Measurements from ENCODE around the gene FAM53B.

The FAM53B gene

DNA sequence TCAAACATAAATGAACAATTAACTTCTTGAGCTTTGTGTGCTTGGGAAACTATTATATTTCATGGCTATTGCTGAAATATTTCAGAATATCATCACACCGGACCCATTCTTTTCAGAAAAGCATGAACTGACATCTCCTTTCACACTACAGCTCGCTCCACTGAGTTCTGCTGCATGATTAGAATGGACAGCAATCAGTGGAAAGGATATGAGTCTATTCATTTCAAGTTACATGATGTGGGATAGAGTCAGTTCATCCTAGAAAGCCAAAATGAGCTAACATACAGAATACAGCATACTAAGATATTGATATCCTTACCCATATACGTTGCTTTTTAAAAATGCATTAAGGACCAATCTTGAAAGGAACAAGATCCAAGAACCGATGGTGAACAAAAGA, 1.1 kb upstream of the FAM53B start:
- no peak for TF ChIP-seq POLR2AphosphoS5 (IDR thresholded peaks at IDR 0.05; ENCODE audit: low read depth, low read length)
- no peak for TF ChIP-seq POU2F2 (IDR thresholded peaks at IDR 0.05; ENCODE audit: low read depth, low read length)
- TF ChIP-seq SPI1 (IDR thresholded peaks at IDR 0.05; ENCODE audit: low read depth, low read length) = no peak
- TF ChIP-seq TAF1 (IDR thresholded peaks at IDR 0.05; ENCODE audit: low read depth, low read length) = no peak
- no peak for TF ChIP-seq PAX5 (IDR thresholded peaks at IDR 0.05; ENCODE audit: insufficient read depth, low read length, severe bottlenecking)
- TF ChIP-seq POLR2A (IDR thresholded peaks at IDR 0.05; ENCODE audit: low read depth, low read length) = no peak
- FAIRE-seq = peak; percentile 65
- DNase-seq (ENCODE audit: insufficient read length, low spot score) = no peak

DNA sequence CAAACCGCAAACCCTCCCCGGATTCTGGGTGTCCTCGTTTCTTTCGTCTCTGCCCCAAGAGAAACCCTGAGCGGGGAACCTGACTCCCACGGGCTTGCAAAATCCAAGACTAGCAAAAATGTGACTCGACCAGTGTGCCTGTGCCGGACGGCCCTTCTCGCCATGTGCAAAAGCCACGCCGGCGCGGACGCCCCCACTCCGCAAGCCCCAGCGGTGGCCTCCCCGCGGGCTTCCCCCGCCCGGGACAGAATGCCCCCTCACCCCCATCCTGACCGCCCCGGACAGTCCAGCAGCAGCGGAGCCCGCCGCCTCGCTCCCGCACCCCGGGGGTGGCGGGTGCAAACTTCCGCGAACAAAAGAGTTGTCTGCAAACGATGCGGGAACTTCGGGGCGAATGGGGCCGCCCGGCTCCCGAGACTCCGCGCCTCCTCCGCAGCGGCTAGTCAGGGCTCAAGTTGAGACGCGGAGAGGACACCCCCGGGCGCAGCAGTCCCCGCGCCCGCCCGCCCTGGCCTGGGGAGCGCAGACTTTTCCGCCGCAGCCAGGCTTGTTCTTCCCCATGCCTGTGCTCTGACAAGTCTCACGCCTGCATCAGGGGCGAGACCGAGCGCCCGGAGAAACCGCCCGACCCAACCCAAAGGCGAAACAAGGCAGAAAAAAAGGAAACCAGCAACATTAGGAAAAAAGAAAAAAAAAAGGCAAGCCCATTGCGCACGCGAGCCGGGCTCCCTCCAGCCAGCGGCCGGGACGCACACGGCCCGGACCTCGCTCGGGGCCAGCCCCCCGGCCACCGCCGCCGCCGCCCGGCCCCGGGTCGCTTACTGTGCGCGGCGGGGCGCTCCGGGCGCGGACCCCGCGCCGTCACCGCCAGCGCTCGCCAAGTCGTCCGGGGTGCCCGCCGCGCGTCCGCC, 732 bp downstream of the FAM53B start:
- DNase-seq (ENCODE audit: insufficient read length, low spot score) = no peak
- FAIRE-seq = no peak
- TF ChIP-seq POU2F2 (IDR thresholded peaks at IDR 0.05; ENCODE audit: low read depth, low read length) (no peak), TAF1 (IDR thresholded peaks at IDR 0.05; ENCODE audit: low read depth, low read length) (no peak), POLR2AphosphoS5 (IDR thresholded peaks at IDR 0.05; ENCODE audit: low read depth, low read length) (no peak), POLR2A (IDR thresholded peaks at IDR 0.05; ENCODE audit: low read depth, low read length) (no peak), SPI1 (IDR thresholded peaks at IDR 0.05; ENCODE audit: low read depth, low read length) (no peak), PAX5 (IDR thresholded peaks at IDR 0.05; ENCODE audit: insufficient read depth, low read length, severe bottlenecking) (no peak)

DNA sequence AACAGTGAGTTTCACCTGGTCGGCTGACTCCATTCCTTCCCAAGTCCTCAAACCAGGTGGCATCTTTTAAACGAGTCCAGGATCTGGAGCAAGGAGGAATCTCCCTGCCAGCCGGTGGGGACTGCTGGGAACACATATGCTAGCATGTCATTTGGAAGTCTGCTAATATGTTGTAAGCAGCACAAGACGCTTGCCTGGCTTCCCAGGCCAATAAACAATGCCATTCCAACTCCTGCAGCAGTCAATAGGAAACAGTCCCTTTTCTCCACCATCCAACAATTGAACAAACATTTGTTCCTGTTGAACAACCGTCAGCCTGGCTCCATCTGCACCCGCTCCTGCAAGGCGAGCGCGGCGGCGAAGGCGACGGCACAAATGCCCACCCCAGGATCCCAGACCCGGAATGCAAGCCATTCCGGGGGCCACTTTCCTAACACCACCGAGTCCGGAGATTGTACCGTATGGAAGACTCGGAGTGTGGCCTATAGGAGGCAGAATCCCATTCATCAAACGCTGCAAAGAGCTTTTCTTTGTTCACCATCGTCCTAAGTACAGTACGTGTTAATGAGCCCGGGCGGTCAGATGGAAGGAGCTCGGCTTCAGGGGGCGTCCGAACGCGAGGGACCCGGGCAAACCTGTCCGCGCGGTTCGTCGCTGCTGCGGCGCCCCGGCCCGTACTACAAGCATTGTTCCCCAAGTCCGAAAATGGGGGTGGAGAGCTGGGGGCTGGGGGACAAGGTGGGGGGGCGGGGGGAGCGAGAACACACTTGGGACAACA, 1.6 kb downstream of the FAM53B start:
- peak; percentile 52 for FAIRE-seq
- no peak for DNase-seq (ENCODE audit: insufficient read length, low spot score)
- TF ChIP-seq POU2F2 (IDR thresholded peaks at IDR 0.05; ENCODE audit: low read depth, low read length) (no peak), SPI1 (IDR thresholded peaks at IDR 0.05; ENCODE audit: low read depth, low read length) (no peak), POLR2AphosphoS5 (IDR thresholded peaks at IDR 0.05; ENCODE audit: low read depth, low read length) (no peak)

DNA sequence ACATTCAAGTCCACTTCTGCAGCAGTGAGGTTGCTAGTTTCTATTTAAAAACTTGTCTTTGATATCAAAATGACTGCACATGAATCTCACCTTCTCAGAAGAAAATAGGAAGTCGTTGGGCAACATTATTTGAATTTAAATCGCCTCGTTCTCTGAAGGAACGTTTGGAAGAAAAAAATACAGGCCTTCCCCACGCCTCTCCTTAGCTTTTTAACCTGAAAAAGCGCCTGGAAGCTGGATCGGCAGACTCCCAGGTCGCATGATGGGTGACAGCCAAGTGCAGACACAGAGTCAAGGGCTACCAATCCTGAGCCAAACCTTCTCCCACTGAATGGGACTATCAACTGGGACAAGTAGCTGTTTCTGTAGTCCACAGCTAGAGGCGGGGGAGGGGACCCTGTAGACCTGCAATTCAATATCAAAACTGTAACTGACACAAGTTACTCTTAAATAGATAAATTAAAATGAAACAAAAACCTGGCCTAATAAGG, 2.2 kb downstream of the FAM53B start:
- no peak for FAIRE-seq
- 0 out of 2 replicates have a peak, but pooled peaks have one; percentile 10 for TF ChIP-seq SPI1 (IDR thresholded peaks at IDR 0.05; ENCODE audit: low read depth, low read length)
- TF ChIP-seq POU2F2 (IDR thresholded peaks at IDR 0.05; ENCODE audit: low read depth, low read length) = no peak
- DNase-seq (ENCODE audit: insufficient read length, low spot score) = no peak

DNA sequence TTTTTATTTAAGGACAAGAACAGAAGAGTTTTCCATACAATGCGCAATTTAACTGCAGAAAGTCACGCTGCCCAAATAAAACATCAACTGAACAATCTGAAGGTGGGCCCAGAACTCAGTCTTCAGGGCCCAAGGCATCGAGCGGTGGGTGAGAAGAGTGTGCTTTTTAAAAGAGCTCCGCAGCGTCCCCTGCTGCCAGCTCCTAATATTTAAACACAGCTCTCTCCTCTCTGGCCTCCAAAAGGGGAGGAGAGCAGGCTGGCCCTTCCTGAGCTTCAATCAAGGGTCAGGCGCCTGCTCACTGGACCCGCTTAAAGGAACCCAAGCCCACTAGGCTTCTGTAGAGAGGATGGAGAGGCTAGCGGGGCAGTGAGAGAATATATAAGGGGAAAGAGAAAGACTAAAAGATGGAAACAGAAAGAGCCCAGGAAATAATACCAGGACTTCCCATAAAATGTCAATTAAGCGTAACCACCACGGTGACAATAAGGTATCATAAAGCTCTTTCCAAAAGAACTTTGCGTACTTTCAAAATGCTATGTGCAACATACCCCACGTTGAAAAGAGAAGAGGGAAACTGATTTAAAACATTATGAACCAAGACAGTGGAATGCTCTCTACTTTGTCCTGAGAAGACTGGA, 2.8 kb downstream of the FAM53B start:
- FAIRE-seq (no peak), DNase-seq (ENCODE audit: insufficient read length, low spot score) (peak; percentile 61)
- TF ChIP-seq PAX5 (IDR thresholded peaks at IDR 0.05; ENCODE audit: insufficient read depth, low read length, severe bottlenecking) (no peak), POLR2A (IDR thresholded peaks at IDR 0.05; ENCODE audit: low read depth, low read length) (no peak), TAF1 (IDR thresholded peaks at IDR 0.05; ENCODE audit: low read depth, low read length) (no peak), SPI1 (IDR thresholded peaks at IDR 0.05; ENCODE audit: low read depth, low read length) (no peak), POLR2AphosphoS5 (IDR thresholded peaks at IDR 0.05; ENCODE audit: low read depth, low read length) (no peak), POU2F2 (IDR thresholded peaks at IDR 0.05; ENCODE audit: low read depth, low read length) (no peak)

DNA sequence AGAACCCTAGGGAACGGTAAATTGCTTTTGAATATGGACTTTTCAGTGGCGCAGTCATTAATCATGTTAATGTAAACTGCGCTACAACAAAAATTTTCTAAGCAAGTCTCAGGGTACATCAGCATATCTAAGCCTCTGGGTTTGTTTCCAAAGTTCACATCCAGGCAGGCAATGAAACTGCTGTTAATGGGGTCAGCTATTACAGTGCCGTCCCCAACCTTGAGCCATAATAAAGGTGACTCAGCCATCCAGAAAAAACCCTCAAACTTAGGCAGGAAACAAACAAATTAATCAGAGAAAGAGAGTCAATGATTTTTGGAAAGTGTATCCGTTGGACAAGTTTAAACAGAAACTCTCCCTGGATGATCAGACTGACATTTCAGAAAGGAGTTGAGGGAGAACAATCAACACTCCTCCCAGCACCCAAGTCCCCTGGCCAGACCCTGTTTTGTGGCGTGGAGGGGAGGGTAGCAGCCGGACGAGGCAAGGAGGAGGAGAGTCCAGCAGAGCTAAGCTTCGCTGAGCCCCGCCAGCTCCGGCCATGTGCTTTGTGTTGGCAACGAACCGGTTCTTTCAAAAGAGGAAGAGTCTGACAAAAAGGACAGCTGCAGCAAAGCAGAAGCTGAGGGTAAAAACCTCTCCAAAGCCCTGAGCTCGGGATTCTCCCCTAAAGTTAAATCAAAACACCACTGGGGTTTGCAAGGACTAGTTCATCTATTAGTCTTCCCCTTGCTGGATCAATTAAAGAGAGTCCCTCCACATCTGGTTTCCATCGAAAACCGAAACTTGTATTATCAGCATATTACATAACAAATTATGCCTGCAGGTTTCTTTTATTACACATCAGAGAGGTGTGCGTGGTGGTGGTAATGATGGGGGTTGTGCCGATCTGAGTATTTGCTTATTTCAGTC, 3.6 kb downstream of the FAM53B start:
- peak; percentile 75 for FAIRE-seq
- no peak for DNase-seq (ENCODE audit: insufficient read length, low spot score)
- TF ChIP-seq POU2F2 (IDR thresholded peaks at IDR 0.05; ENCODE audit: low read depth, low read length) (no peak), SPI1 (IDR thresholded peaks at IDR 0.05; ENCODE audit: low read depth, low read length) (peak; percentile 82)

DNA sequence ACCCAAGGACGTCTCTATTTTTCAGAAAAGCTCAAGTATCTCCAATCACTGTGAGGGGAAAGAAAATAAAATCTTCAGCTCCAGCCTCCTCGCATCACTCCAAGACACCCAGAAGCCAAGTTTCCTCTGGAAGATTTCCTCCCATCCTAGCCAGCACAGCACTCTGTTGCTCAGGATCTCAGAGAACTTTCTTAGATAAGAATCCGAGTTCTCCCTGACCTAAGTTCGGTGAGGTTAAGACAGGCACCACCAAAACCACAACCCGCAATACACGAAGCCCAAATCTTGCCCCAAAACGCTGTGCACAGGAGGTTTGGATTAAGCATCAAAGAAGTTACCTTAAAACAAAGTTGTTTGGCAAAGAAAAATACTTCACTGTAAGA, 4.2 kb downstream of the FAM53B start:
- FAIRE-seq (no peak), DNase-seq (ENCODE audit: insufficient read length, low spot score) (no peak)
- TF ChIP-seq SPI1 (IDR thresholded peaks at IDR 0.05; ENCODE audit: low read depth, low read length) (no peak), POLR2A (IDR thresholded peaks at IDR 0.05; ENCODE audit: low read depth, low read length) (no peak), POU2F2 (IDR thresholded peaks at IDR 0.05; ENCODE audit: low read depth, low read length) (no peak), PAX5 (IDR thresholded peaks at IDR 0.05; ENCODE audit: insufficient read depth, low read length, severe bottlenecking) (no peak), TAF1 (IDR thresholded peaks at IDR 0.05; ENCODE audit: low read depth, low read length) (no peak), POLR2AphosphoS5 (IDR thresholded peaks at IDR 0.05; ENCODE audit: low read depth, low read length) (no peak)

DNA sequence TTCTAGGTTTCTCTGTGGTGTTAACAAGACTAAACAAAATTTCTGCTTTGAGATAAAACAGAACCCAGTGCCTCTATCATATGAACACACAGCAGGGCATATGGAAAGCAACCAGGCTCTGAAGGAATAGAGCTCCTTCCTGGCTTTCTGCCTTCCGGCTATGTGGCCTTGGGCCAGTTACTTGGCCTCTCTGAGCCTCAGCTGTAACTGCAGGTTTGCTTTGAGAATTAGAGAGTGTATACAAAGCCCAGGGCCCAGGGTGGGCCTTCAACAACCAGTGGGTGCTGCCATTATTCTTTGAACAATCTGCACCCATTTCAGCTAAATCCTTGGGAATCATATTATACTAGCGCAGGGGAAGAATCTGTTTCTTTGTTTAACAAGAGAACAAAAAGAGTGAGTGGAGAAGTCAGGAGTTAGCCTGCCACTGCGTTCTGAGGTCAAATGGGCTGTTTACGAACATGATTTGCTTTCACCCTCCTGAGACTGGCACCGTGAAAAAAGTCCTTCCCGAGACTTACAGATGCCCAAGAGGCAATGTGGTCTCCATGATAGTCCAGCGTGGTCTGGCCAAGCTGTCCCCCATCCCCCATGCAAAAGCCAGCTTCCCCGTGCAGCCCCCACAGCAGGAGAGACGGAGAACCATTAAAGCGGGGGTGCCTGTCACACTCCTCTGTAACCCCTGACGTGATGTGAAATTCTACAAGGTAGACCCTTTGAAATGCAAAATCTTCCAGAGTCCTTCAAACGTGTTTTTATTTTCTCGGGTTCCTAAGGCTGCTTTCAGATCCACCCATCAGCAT, 4.9 kb downstream of the FAM53B start:
- no peak for DNase-seq (ENCODE audit: insufficient read length, low spot score)
- FAIRE-seq = peak; percentile 41
- TF ChIP-seq TAF1 (IDR thresholded peaks at IDR 0.05; ENCODE audit: low read depth, low read length) (no peak), POLR2AphosphoS5 (IDR thresholded peaks at IDR 0.05; ENCODE audit: low read depth, low read length) (no peak), PAX5 (IDR thresholded peaks at IDR 0.05; ENCODE audit: insufficient read depth, low read length, severe bottlenecking) (no peak), SPI1 (IDR thresholded peaks at IDR 0.05; ENCODE audit: low read depth, low read length) (no peak), POU2F2 (IDR thresholded peaks at IDR 0.05; ENCODE audit: low read depth, low read length) (no peak), POLR2A (IDR thresholded peaks at IDR 0.05; ENCODE audit: low read depth, low read length) (no peak)

Measured in GM12891 (cell line).